Neuron (in vitro differentiated cells): Measurements from ENCODE around the gene TCEAL4.

Experiments
- H2AFZ ChIP-seq: one replicate; pipeline ENCODE4 v1.6.1; 2013; ENCODE audit warnings: low read depth, mild to moderate bottlenecking, inconsistent platforms, low read length, moderate library complexity
- H3K27me3 ChIP-seq: one replicate; pipeline ENCODE4 v1.6.1; 2013; ENCODE audit warnings: low read length; ENCODE audit not compliant: insufficient read depth
- H3K36me3 ChIP-seq: one replicate; pipeline ENCODE4 v1.6.1; 2013; ENCODE audit warnings: low read length; ENCODE audit not compliant: insufficient read depth
- H3K4me1 ChIP-seq: one replicate; pipeline ENCODE4 v1.6.1; 2013; ENCODE audit warnings: low read length; ENCODE audit not compliant: insufficient read depth
- H3K4me3 ChIP-seq: 2 replicates; pipeline ENCODE4 v1.5.1; 2013; ENCODE audit warnings: mild to moderate bottlenecking, low read length, moderate library complexity
- H3K9me3 ChIP-seq: one replicate; pipeline ENCODE4 v1.6.1; 2013; ENCODE audit warnings: low read length

The TCEAL4 gene

GRCh38 chrX:103585411-103586313 is at the start of gene TCEAL4:
Gene TCEAL4 (plus strand): TSS chrX:103585515. CDS start chrX:103586676, 1,161 bp downstream.
- Histone ChIP-seq H3K27me3 (no peaks in the 10 kb centered on the region), H3K9me3 (no peaks in the 10 kb centered on the region), H3K4me3 (peak within 1 kb of the TSS; percentile 65), H2AFZ (peak within 1 kb of the TSS; percentile 48), H3K36me3 (no peaks in the 10 kb centered on the region), H3K4me1 (peaks cover 8% of the 10 kb centered on the region)

GRCh38 chrX:103536071-103536470 is 49.2 kb upstream of the TCEAL4 start:
- no peaks in the 10 kb centered on the region for H3K4me1 ChIP-seq
- no peaks in the 10 kb centered on the region for H3K36me3 ChIP-seq
- H2AFZ ChIP-seq, result no peak overlapping the region
- no peaks in the 10 kb centered on the region for H3K27me3 ChIP-seq
- H3K9me3 ChIP-seq, result no peaks in the 10 kb centered on the region
- H3K4me3 ChIP-seq, result no peak overlapping the region

- no peaks in the 10 kb centered on the region for H3K27me3 ChIP-seq
- no peak overlapping the region for H2AFZ ChIP-seq
- H3K36me3 ChIP-seq, result no peaks in the 10 kb centered on the region
- H3K9me3 ChIP-seq, result no peaks in the 10 kb centered on the region
- no peaks in the 10 kb centered on the region for H3K4me1 ChIP-seq
- H3K4me3 ChIP-seq, result no peak overlapping the region
Measured at GRCh38 chrX:103536732-103537131, 48.6 kb upstream of the TCEAL4 start.

GRCh38 chrX:103537871-103538387 is 47.4 kb upstream of the TCEAL4 start:
- H3K4me1 ChIP-seq, result no peaks in the 10 kb centered on the region
- no peak overlapping the region for H3K4me3 ChIP-seq
- no peaks in the 10 kb centered on the region for H3K27me3 ChIP-seq
- H2AFZ ChIP-seq, result no peak overlapping the region
- H3K9me3 ChIP-seq, result no peaks in the 10 kb centered on the region
- H3K36me3 ChIP-seq, result no peaks in the 10 kb centered on the region

- no peaks in the 10 kb centered on the region for H3K9me3 ChIP-seq
- no peak overlapping the region for H2AFZ ChIP-seq
- H3K36me3 ChIP-seq, result no peaks in the 10 kb centered on the region
- H3K27me3 ChIP-seq, result no peaks in the 10 kb centered on the region
- H3K4me1 ChIP-seq, result no peaks in the 10 kb centered on the region
- H3K4me3 ChIP-seq, result no peak overlapping the region
Measured at GRCh38 chrX:103538728-103539127, 46.6 kb upstream of the TCEAL4 start.

GRCh38 chrX:103539695-103540094 is 45.6 kb upstream of the TCEAL4 start:
- Histone ChIP-seq H3K27me3 (no peaks in the 10 kb centered on the region), H3K9me3 (no peaks in the 10 kb centered on the region), H3K4me3 (no peak overlapping the region), H3K36me3 (no peaks in the 10 kb centered on the region), H2AFZ (no peak overlapping the region), H3K4me1 (no peaks in the 10 kb centered on the region)

- no peaks in the 10 kb centered on the region for H3K9me3 ChIP-seq
- H2AFZ ChIP-seq, result no peak overlapping the region
- no peak overlapping the region for H3K4me3 ChIP-seq
- no peaks in the 10 kb centered on the region for H3K36me3 ChIP-seq
- no peaks in the 10 kb centered on the region for H3K27me3 ChIP-seq
- no peaks in the 10 kb centered on the region for H3K4me1 ChIP-seq
Measured at GRCh38 chrX:103540145-103540544, 45.2 kb upstream of the TCEAL4 start.

GRCh38 chrX:103549916-103550315 is 35.4 kb upstream of the TCEAL4 start:
- Histone ChIP-seq H3K9me3 (no peaks in the 10 kb centered on the region), H3K27me3 (no peaks in the 10 kb centered on the region), H3K4me1 (peaks cover 6% of the 10 kb centered on the region), H2AFZ (no peak overlapping the region), H3K36me3 (no peaks in the 10 kb centered on the region), H3K4me3 (no peak overlapping the region)

GRCh38 chrX:103550415-103551051 is 34.8 kb upstream of the TCEAL4 start:
- peaks cover 6% of the 10 kb centered on the region for H3K4me1 ChIP-seq
- H3K36me3 ChIP-seq, result no peaks in the 10 kb centered on the region
- H3K9me3 ChIP-seq, result no peaks in the 10 kb centered on the region
- H2AFZ ChIP-seq, result no peak overlapping the region
- no peak overlapping the region for H3K4me3 ChIP-seq
- H3K27me3 ChIP-seq, result no peaks in the 10 kb centered on the region

GRCh38 chrX:103552236-103552635 is 33.1 kb upstream of the TCEAL4 start:
- Histone ChIP-seq H3K36me3 (no peaks in the 10 kb centered on the region), H3K27me3 (no peaks in the 10 kb centered on the region), H3K4me3 (no peak overlapping the region), H3K9me3 (no peaks in the 10 kb centered on the region), H2AFZ (no peak overlapping the region), H3K4me1 (peaks cover 6% of the 10 kb centered on the region)

GRCh38 chrX:103554687-103555424 is 30.5 kb upstream of the TCEAL4 start:
- H3K36me3 ChIP-seq, result no peaks in the 10 kb centered on the region
- peak overlapping the region; percentile 19 for H2AFZ ChIP-seq
- no peaks in the 10 kb centered on the region for H3K9me3 ChIP-seq
- peaks cover 6% of the 10 kb centered on the region for H3K4me1 ChIP-seq
- peak overlapping the region; percentile 85 for H3K4me3 ChIP-seq
- H3K27me3 ChIP-seq, result no peaks in the 10 kb centered on the region

- H2AFZ ChIP-seq, result no peak overlapping the region
- H3K9me3 ChIP-seq, result no peaks in the 10 kb centered on the region
- H3K4me1 ChIP-seq, result peaks cover 2% of the 10 kb centered on the region
- H3K4me3 ChIP-seq, result no peak overlapping the region
- no peaks in the 10 kb centered on the region for H3K27me3 ChIP-seq
- H3K36me3 ChIP-seq, result no peaks in the 10 kb centered on the region
Measured at GRCh38 chrX:103556963-103557612, 28.2 kb upstream of the TCEAL4 start.
